Stimulated activated CD8-positive, alpha-beta memory T cell treated with anti-CD3 and anti-CD28 coated beads, Interleukin-12 subunit alpha, Interleukin-12 subunit beta, amount 100 ng/mL, for 1 hour (primary cell): Measurements from ENCODE around the gene DOCK9.

Source experiments
- DNase-seq: peaks from one replicate; pipeline ENCODE4 v3.0.0-alpha.2; 2020; ENCODE audit warnings: low read depth

Gene DOCK9

DNA sequence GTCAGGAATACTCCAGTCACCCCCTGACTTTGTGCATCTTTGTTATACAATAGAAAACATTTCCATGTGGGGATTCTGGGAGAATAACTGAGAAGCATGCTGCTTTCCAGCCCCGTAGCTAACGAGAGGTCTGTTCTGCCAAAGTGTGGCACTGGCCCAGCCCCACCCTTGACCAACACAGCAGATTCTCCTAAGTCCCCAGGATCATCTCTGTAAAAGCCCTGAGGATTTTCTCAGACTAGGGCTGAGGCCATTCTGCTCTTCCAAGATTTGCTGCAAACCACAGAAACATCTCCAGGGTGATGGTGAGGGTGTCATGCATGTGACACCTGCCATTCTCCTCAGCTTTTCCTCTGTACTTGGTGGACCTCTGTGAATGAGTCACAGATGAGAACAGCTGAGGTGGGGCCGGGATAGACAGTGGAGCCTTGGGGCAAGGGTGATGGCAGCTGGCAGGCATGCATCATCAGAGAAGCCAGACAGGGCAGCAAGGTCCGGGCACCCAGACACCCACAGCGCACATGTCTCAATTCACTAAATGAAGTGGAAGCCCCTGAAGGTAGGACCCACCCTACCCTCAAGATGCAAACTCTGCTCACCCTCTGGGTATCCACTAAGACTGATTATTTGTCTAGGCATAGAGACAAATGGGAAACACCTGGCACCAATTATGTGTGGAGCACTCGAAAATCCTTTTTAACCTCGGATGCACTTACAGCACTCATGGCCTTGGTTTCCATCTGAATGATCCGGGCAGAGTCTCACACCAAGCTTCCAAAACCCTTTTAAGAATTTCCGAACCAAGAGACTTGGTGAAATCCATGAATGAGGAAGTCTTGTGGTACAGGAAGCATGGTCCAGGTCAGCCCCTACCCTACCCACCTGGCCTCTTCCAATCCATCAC lies 20.1 kb upstream of the DOCK9 start:
- DNase-seq = no peak

DNA sequence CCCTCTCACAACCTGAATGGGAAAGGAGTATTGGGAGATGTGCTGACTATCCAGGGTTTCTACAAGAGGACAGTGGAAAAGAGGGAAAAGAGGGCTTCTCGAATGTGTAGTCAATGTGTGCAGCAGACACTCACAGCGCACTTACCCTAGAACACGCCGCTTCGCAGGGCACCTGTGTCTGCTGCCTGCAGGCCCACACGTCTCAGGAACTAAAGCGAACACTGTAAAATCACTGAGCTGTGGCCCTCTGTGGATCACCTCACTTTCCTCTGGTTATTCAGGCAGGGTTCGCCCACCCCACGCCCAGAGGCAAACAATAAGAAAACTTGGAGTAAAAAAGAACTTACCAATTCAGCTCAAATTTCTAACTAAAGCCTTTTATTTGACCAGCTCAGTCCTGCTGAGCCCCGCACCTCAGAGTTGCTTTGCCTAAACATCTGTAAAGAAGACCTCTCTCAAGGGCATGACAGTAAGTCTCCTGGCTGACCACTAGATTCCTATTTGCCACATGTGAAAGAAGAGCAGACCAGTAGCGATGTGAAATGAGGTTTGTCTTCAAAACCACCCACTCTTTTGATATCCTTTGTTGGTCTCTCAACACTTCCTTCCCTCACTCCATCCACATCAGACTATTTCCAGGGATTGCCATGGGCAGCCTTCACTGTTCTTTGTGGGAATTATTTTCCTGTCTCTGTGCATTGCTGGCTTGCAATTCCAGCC lies 19.3 kb upstream of the DOCK9 start:
- no peak for DNase-seq

DNA sequence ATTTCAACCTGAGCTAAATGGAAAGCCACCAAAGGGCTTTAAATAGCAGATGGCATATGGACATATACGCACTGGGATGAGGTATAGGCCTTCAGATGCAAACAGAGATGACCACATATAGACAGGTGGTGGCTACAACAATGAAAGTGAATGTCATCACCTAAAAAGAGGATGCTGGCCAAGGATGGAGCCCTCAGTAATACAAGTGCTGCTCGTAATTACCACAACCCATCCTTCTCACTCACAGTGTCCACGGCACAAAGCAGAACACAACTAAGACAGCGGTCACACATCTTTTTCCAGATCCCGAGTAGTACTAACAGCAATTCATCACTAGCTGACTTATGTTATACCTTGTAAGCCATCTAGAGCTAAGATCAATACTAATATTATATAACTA lies 18.2 kb upstream of the DOCK9 start:
- DNase-seq = no peak

DNA sequence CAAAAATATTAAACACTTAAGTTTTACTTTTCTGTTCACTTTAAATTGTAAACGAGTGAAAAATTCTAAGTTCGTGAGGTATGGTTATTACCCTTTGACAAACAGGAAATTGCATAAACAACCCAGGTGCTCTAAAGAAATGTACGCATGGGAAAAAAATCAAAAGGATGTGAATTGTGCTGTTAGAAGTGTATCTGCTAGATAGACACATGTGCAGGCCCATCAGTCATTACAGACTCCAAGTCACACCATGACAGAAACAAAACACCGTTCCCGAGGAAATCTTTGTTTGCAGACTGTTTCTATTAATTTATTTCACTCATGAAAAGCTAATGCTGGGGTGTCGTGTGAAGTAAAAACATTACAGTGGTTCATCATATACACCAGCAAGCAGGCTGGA lies 17.0 kb upstream of the DOCK9 start:
- DNase-seq = no peak

DNA sequence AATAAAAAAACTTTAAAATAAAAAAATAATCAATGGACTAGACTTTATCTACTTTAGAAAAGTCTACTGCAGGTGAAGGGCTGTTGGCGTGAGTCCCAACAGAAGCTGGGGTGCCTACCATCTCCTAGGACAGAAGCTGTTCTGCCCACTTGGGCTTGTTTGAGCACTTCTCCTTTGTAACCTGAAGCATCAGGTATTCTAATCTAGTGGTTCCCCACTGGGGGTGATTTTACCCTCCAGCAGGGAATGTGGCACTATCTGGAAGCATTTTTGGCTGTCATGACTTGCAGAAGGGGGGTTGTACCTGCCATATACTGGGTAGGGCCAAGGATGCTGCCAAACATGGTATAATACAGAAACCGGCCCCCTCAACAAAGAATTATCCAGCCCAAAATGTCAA lies 16.2 kb upstream of the DOCK9 start:
- no peak for DNase-seq

DNA sequence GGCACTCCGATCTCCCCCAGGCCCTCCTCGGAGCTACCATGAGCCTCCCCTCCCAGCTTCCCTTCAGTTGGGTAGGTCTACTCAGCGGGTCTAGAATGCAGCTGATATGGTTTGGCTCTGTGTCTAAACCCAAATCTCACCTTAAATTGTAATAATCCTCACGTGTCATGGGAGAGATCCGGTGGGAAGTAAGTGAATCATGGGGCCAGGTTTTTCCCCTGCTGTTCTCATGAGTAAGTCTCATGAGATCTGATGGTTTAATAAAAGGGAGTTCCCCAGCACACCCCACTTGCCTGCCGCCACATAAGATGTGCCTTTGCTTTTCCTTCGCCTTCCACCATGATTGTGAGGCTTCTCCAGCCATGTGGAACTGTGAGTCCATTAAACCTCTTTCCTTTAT lies 14.5 kb upstream of the DOCK9 start:
- DNase-seq = no peak

DNA sequence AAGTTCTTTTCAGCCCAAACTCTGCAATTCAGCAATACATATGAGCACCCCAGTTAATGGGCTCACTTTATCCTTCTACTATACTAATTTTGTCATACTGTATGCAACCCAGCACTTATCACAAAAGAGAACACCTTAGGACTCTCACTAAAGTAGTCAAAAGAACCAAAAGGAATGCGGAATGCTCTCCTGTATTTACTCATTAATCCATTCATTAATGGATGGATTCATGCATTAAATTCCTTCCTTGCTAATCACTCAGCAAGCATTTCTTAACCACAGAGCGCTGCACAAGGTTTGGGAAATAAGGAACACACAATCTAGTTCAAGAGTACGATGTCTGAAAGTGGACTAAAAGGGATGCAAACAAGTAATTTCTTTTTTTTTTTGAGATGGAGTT lies 12.8 kb upstream of the DOCK9 start:
- no peak for DNase-seq

DNA sequence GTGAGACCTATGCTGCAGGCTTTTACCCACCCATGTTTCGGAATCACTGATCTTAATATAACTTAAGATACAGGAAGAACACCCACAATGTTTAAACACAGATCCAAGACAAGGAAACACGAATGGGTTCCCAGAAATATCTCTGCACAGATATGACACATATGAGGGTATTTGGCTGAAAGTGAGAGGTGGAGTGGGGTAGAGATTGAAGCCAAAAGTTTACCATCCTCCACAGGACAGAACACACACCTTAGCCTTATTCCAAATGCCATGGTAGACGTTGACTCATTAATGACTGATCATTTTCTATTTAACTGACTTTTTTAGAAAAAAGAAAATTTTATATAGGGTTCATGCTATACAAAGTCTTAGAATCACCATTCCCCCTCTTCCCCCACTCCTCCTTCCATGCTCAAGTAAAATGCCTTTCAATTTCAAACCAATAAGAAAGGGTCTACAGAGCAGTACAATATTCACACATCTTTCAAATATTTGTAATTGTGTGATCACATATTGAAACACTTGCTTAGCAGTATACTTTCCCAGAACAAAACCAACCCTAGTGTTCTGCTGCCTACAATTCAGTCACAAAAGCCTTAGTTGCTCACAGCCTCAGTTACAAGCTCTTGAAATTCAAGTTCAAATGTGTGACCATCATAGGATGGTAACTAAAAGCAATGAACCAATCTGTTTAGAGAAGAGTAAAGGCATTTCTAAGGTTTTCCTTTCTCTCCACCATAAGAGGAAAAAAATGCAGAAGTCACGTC lies 11.8 kb upstream of the DOCK9 start:
- no peak for DNase-seq

DNA sequence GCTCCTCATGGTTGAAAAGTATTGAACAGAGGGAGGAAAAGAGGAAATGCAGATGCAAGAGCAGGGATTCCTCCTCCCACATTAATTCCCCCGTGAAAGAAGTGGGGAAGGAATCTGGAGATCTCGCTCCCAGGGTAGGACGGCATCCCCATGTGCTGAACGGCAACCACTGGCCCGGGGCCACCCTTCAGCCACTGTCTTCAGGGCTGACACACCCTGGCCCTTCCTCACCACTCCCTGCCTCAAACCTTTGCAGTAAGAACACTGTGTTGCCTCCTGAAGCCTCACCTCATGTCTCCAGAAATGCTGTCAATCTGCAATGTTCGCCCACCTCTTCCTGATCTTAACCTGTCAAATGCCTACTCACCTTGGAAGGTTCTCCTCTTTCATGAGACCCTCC lies 10.9 kb upstream of the DOCK9 start:
- no peak for DNase-seq

DNA sequence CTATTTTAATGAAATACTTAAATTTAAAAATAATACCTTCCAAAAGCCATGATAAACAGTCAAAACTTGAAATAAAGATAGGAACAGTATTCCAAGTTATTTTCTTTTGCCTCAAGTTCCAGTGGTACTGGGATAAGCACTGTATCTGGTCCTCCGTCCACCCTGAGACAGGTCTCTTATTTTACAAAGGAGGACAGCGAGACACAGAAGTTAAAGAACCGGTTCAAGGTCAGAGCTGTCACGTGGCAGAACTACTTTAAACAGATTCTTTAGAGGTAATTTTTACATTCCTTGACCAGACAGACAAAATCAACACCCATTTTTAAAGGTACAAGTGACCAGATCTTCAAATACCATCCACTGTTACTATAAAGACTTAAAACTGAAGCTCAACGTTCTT lies 10.4 kb upstream of the DOCK9 start:
- DNase-seq = no peak

DNA sequence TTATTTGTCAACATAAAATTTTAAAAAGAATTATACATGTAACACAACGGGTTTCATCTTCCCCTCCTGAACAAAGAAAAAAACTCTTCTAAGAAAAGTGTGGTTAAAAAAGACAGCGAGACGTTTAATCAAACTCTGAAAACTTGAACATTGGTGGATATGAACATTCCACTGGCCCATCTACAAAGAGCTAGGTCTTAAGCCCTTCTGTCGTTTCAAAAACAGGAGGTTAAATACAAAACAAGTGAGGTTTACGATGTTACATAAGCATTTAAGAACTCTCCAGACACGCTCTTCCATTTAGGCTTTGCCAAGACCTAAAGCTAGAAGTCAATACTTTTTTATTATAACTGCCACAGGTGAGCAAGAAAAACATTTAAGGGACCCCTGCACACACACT lies 9.4 kb upstream of the DOCK9 start:
- no peak for DNase-seq

DNA sequence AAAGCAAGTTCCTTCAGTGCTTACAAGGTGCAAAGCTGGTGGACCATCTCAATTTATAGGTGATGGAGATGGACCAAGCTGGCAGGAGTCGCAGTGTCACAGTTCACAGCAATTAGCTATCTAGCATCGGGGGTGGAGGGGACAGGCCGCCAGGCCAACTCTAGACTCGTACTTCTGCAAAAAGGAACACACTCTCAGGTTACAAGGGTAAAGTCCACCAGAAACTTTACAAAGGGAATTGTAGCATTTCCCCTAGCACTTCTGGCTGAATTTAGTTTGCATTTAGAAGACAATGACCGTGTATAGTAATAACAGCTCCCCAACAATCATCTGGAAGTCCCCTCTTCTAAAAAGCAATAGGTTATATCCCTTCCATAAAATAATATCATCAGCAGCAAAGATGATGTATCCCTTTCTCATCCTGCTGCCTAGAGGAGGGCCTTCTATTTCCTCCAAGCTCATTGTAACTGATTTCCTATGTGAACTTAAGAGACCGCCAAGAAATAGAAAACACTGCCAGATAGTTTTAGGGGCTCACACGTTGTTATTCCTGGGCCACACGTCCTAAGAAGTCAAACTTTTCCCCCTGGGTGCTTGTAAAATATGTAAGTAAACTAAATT lies 8.5 kb upstream of the DOCK9 start:
- DNase-seq = no peak

DNA sequence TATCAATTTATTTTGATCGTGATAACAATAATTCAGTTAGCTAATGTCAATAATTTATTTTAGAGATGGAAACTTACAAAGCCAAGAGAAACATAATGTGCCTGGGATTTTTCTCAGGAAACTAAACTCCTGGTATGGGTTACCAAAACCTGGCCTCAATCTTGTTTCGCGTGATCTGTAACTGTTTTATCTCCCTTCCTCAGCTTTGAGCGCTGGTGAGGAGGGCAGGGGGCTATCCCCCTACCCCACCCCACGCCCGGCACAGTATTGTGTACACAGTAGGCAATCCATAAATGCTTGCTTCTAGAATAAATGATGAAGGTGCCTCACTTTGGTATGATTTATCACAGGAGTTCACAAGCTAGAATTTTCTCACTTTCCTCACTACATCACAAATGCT lies 7.7 kb upstream of the DOCK9 start:
- DNase-seq = no peak

DNA sequence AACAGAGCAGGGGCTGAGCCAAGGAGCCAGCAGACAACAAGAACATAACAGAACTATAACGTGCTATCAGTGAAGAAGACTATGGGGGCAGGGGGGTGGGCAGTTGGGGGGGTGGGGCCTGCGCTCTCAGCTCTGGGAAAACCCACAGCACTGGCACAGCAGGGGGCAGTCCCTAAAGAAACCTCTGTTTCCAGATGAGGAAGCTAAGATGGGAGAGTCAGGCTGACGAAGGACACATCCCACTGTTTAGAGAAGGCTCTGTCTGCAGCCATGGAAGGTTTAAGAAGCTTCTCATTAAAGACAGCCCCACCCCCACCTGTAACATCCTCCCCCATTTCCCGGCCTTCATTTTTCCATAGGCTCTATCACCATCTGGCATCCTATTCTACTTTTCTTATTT lies 7.1 kb upstream of the DOCK9 start:
- no peak for DNase-seq

DNA sequence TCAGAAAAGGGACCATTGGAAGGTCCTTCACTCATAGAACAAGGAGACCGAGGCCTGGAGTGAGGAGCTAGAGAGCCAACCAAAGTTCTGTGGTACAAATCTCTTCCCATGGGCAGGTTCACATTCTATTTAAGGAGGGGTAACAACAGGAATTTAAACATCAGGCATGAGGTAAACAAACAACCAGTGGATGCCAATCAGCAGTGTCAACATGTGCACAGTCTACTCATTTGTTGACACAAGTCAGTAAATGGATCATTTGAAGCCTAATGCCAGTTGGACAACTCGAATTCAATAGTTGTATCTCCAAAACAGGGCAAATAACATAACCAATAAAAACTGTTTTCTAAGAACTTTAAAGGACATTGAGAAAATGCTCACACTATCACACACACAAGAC lies 6.3 kb upstream of the DOCK9 start:
- DNase-seq = no peak

DNA sequence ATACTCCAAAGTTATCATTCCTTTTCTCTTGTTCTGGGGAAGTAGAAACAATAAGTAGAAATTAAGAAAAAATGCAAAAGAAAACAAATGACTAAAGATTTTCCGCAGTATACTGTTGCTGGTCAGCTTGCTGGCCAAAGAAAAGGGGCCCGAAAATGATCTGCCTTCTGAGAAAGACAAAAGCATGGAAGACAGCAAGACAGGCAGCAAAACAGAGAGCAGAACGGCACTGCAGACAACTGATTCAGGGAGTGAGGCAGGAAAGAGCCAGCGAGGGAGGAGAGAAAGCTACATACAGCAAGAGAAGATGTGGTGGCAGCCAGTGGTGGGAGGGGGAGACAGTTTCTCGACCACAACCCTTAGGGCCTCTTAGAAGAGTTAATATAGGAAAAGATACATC lies 5.3 kb upstream of the DOCK9 start:
- DNase-seq = no peak

DNA sequence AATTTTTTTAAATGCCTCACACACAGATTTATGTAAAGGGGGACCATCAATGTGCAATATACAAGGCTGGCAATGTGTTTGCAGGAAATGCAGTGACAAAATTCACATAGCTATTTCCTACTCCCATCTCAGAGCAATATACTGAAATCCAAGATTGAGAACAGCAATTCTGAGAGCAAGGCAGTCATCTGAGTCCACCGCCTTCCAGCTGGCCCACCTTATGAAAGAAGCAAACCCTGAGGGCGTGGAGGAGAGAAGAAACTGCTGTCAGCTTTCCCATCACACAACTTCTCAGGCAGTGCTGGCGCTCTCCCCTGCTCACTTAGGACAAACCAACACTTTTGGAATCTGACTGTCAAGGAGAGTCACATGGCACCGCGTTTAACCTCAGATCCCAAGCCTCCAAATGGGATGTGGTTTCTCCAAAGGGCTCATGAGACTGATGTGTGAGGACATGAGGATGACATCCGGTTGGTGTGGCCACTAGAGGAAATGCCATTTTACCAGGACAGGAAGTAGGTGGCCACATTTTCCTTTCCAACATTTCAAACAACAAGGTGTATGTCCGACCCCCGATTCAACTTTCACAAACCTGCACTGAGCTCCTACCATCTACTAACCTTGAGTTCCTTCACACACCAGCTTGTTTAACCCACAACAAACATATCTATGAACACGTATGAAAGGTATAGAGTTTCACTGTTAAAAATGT lies 3.7 kb upstream of the DOCK9 start:
- no peak for DNase-seq

DNA sequence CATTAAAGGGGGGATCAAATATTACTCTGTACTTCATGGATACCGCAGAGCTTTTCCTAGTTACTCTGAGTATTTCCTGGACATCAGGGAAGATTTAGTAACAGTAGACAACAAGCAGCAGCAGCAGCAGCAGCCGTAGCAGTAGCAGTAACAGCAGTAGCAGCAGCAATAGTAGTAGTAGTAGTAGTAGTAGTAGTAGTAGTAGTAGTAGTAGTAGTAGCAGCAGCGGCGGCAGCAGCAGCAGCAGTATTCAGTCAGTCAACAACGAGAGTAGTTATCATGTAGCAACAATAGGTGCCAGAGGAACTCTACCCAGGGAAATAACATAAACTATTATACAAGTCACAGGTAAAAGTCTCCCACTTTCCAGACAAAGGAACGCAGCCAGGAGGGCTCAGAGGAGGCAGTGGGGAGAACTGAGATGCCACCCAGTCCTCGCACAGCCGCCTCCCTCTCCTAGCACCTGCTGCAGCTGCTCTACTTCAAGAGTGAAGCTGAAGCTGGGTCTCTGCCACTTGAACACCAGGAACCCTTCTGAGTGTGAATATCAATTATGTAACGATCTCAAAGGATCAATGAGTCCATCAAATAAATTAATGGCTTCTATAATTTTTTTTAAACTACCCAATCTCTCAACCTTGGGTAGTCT lies 1.3 kb upstream of the DOCK9 start:
- no peak for DNase-seq

DNA sequence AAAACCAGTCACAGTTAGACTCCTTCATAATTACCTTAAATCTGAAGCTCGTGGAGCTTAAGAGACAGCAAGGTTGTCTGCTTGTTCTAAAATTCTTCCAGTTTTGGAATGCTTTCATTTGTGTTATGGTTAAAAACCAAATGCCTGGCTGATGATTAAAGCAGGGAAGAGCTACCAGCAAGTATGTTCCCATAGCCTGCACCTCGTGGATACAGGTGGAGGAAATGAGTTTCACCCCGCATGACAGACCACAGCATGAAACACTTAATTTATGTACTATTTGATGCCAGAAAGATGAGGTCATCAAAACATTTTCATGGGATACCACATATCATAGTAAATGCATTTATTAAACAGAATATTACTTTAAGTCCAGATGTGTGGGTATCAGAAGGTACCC lies 416 bp upstream of the DOCK9 start:
- no peak for DNase-seq

DNA sequence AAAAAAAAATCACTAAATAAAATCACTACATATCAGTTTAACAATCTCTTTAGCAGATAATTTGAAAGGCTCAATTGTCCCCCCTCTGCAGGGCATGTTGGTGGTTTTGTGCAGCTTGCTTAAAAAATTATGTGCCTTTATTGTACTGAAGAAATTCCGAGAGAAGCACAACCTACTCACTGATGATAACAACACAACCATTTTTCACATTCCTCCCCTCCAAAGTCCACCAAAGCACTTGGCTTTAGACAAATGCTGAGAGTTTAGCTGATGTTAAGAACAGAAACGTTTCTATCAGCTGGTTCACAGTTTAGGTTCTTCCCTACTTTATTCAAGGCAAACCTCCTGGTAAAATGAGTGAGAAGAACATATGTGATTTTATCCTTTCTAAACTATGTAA lies 923 bp downstream of the DOCK9 start:
- no peak for DNase-seq

DNA sequence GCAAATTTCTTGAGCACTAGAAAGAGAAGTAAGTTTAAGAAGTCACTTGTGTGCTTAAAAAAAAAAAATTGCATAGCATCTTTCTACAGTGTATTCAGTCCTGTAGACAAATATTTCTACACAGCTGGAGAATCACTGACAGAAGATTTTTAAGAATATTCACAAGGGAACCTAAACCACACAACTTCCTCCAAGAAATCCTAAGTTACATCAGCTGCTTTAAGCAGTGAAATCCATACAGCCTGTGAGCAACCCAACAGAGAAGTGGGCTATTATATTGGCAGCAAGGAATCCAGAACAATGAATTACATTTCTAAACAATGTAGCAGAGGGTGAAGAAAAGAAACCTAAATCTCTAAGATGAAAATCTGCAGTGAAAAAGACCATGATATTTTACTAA lies 1.5 kb downstream of the DOCK9 start:
- DNase-seq = no peak
